HG03378 (cell line): ENCODE measurements around the gene ENO4.

Experiments used
- ATAC-seq: cut with Tn5 transposase; IDR thresholded peaks from one replicate; pipeline ENCODE4 v1.9.1; 2021; ENCODE audit warnings: mild to moderate bottlenecking, moderate library complexity; ENCODE audit not compliant: unreplicated experiment

The ENO4 gene

GRCh38 chr10:116868198-116868676, 18.9 kb downstream of the ENO4 start:
- ATAC-seq: no peak

DNA sequence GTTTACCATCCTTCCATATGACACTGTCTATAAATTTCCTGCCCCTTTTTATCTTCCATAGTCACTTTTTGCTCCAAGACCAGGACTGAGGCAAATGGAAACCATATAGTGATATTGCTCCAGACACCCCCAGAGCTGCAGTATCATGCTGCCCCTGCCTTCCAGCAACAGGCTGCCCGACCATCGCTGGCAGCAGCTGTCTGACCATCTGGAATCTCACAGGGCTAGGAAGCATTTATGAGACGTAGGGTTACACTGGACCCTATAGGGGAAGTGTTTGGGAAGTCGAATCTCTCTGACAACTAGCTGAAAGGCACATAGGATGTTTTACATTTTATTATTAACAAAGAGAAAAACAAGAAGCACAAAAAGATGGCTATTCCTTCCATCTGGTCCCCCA, 19.4 kb downstream of the ENO4 start:
- no peak for ATAC-seq

DNA sequence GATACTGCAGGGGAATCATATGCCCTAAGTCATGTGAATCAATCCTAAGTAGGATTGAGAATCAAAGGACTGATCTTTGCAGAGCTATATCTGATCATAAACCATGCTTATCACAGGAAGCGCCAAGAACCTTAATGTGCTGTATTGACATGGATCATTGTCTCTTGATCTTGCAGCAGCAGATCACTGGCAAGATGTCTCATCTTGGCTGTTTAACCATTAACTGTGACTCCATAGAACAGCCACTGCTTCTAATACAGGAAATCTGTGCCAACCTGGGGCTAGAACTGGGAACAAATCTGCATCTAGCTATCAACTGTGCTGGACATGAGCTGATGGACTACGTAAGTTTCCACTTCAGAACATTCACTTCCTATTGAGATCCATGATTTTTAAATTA, 21.6 kb downstream of the ENO4 start:
- ATAC-seq: no peak

DNA sequence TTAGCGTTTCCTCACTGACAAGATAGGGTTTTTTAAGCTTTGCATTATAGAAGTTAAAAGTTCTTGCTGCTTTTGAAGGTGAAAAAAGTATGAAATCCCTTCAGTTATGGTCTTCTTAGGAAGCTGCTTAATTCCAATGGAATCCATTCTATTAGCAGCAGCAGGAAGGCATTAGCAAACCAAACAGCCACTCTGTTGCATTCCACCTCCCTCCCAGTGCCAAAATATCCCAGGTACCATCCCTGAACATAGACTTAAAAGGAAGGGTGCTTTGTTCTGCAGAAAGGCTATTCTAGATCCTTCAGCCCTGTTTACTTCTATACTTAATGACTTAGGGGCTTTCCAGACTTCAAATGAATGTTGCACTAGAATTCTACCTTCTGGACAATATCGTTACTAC, 23.8 kb downstream of the ENO4 start:
- ATAC-seq: no peak

DNA sequence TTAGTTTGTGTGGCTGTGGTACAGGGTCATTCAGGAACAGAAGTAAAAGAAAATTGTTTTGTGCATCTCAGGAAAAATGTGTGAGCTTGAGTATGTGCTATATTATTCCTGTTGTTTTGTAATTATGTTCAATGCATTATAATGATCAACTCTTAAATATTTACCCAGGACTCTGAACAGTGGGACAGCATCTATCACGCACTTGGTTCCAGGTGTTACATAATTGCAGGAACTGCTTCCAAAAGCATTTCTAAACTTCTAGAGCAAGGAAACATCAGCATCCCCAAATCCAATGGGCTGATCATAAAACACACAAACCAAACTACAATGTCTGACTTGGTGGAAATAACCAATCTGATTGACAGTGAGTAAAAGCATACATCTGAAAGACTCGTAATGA, 26.6 kb downstream of the ENO4 start:
- no peak for ATAC-seq

DNA sequence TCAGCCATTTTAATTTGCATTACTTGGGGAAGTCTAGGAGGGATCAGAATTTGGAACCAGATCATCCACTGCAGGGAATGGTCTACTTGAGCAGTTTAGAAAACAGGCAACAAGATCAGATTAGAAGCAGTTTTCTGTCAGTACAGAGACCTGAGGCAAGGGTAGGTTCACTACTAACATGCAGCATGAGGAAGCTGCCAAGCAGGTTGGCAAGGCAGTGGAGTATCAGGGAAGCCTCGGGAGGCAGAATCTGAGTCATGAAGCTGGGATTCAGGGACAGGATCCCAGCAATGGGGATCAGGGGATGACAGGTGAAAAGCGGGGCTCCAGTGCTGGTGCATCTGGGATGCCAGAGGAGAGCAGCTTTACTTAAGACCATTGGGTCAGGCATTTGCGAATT, 28.1 kb downstream of the ENO4 start:
- ATAC-seq: no peak

- ATAC-seq: no peak
Observed at GRCh38 chr10:116878123-116878522, 28.8 kb downstream of the ENO4 start.

DNA sequence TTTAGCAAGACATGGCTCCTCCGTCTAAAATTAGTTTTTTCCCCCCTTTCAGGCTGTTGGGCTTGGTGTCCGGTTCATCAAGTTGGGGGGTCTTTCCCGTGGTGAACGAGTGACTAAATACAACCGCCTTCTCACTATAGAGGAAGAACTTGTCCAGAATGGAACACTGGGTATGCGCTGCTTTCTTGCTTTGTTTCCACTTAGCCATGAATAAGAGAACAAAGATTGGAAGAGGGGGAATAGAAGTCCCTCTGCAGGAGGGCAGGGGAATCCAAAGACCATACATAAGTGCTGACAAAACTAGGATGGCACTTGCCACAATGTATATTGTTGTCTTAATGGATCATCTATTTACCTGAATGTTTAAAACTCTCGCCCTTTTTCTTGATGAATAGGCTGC, 30.5 kb downstream of the ENO4 start:
- no peak for ATAC-seq

DNA sequence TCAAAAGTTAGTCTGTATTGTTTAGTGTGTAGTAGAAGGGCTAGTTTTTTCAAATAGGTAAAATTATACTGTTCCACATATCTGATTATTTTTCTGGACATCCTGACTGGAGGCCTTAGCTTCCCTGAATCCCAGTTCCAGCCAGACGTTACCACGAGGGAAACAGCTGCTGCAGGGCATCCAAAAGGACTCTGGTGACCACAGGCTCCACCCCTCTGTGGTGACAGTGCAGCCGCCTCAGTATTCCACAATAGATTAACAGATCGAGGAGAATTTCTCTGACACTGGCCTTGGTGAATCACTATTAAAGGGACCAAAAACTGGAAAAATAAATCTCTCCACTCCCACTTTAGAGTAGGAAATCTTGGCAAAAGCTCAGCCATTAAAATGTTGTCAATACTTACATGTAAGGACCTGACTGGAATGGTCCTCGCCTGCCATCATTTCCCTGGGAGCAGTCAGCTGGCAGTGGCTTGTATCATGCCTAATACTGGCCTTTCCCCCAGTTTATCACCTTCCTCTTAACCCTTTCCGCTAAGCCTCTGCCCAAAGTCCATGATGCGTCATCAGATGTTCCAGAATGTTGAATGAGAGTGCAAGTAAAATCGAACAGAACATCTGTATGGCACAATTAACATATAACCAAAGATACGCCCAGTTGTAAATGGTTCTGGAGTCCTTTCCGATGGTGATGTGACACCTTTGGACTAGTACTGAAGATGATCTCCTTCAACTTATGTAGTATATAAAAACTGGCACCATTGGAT, 31.6 kb downstream of the ENO4 start:
- ATAC-seq: no peak

- no peak for ATAC-seq
Observed at GRCh38 chr10:116882639-116883038, 33.3 kb downstream of the ENO4 start.

GRCh38 chr10:116886772-116887171, 37.5 kb downstream of the ENO4 start:
- ATAC-seq: no peak

DNA sequence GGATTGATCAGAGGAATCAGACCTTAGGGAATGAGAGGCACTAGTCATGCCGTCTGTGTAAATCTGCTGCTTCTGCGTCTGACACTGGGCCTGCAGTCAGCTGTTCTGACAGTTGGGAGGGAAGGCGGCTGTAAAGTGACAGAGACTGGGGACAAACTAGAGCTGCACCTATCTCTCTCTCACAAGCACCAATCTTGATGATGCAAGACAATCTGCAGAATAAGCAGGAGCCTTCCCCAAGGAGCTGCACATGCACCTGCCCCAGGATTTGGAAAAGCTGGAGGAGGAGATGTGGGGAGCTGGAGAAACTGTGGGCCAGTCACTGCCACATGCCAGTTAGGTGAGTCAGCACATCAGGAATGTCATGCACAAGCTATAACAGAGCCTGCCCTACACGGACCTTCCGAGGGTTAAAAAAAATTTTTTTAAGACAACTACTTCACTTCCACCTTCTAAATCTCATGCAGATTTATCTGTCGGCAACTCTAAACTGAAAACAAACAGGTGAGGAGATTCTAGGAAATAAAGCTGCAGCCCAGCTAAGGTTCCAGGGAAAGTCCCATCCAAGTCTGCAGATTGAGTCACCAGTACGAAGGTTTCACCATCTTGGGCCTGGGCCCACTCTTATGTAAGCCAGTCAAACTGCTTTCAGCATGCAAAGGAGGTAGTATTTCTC, 39.2 kb downstream of the ENO4 start:
- no peak for ATAC-seq

- ATAC-seq: no peak
Observed at GRCh38 chr10:116889066-116889465, 39.8 kb downstream of the ENO4 start.

GRCh38 chr10:116891208-116891607, 41.9 kb downstream of the ENO4 start:
- no peak for ATAC-seq

DNA sequence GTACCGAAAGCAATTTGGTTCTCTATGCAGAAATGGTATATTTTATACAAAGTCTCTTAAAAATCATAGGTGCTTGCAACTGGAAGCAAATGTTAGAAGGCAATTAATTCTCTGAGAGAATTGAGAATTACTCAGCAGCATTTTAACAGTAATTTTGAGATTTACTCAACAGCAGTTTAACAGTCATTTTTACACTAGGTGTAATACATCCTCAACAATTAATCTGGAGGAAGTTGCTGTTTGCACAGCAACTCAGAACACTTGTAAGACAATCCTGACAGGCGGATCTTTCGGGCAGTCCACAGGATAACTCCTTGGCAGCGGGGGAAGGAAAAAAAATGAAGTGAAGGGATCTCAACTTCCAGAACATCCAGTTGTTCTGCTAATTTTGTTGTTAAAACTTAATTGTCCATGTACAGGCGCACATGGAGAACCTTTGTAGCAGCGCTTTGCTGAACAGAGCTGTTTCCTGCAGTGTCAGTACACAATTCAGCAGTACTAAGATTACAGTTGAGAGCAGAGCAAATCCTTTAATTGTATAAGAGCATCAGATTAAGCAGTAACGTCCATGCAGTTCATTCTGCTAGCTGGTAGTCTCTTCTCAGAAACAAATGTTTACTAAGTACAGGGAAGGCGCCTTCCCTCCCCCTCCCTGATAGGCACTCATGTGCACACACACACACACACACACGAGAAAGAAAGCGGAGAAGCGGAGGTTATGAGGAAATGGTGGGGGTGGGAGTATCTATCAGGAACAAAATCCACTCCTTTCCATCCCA, 43.8 kb downstream of the ENO4 start:
- no peak for ATAC-seq

DNA sequence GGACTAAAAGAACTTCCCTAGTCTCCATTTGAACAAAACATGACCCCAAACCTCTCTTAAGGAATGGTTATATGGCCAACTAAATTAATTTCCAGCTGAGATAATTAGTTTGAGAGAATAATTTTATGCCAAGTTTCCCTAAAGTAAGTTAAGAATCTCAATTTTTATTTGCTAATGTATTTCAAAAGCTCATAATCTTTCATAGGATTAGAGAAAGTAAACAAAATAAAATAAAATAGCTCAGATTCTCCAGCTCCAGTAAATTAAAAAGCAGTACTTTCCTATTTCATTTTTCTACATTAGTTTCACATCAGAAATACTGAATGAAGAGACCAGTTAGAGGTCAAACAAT, 44.4 kb downstream of the ENO4 start:
- no peak for ATAC-seq

DNA sequence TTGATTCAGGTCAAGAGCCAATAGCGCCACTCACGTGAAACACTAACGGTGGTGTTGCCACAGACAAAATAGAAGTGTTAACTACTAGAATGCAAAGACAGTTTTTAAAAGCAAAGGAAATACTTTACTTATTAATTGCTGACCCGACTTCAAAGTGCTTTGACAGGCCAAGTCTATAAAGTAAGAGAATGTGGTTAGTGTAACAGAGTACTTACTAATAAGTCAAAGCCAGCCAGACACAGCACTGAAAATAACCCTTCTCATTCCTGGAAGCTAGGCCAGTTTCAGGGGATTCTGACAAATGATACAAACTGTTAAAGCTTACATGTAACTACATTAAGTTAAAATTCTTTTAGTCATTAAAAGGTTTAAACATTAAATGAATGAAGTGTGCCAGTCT, 50.3 kb downstream of the ENO4 start:
- ATAC-seq: no peak

- ATAC-seq: no peak
Observed at GRCh38 chr10:116905845-116906210, 56.5 kb downstream of the ENO4 start.

DNA sequence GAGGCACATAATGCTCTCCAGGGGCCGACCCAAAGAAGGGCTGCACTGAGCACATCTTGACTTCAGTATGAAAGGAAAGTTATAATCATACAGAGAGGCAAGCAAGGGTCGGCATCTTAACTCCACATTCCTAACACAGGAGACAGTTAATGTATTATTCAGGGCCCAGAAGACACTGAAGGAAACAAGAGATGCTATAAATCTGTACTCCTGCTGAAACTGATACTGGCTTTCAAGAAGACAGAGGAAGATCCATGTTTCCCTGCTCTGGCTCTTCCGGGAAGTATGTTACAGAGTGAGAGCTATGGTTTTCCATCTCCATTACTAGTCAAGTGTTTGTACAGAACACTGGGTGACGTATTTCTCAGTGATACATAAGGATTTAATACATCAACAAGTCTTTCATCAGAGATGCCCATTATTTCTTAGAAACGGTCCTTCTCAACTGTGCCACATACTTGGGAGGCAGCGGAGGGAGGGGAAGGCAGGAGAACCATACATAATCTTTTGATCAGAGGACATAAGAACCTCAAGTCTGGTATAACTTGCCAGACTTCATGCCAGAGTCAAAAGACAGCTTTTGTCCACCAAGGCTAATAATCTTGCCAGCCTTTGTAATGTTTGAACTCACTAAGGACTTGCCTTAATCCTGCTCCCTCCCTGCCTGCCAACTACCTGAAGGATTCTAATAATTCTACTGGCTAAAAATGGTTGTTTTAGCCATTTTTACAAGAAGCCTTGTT, 58.1 kb downstream of the ENO4 start:
- no peak for ATAC-seq

- no peak for ATAC-seq
Observed at GRCh38 chr10:116909307-116909706, 60.0 kb downstream of the ENO4 start.

DNA sequence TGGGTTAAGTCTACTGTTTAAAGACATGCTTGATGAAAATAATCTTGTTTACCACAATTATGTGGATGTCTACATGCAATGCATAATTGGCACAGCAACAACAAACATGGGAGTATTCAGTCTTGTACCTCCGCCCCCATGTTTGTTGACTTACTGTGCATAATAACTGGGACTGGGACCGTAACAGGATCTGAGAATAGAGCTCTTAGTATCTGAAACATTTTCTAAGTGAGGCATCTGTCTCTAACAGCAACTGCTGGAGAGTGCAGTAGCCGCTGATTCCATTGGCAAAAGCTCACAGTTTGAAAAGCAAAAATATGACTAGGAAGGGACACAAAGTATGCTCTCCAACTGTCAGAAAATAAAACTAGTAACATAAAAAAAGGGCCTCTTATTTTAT, 61.6 kb downstream of the ENO4 start:
- no peak for ATAC-seq
